ENCODE measurements around the gene HOXC12.

DNA sequence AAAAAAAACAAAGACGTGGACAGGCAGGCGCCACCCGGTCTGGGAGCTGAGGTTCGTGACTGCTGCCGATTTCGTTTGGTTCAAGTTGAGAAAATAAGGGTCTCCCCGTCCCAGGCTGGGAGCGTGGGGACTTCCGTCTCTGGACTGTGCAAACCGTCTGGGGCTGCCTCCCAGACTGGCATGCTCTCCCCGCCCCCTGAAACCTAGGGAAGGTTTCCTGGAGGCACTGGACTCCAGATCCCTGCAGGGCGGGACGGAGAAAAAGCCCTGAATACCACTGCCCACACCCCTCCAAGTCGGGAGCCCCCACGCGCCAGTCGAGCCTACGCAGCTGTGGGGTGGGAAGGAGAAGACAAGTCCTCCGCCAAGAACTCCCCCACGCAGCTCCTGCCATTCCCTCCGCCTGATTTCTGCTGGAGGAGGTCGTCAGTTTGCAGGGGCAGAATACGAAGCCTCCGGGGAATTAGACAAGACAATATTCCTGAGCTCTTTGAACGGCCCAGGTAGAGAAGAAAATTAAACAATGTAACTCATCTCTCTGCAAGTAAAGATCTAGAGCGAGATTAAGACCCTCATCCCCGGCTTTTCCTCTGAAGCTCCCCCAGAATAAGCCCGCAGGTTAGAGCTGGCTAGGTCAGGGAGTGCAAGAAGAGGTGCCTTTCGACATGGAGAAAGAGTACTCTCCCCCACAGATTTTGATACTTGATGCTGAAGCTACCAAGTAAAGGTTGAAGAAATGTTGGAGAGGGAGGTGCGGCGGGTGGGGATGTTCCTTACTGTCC is 26.5 kb upstream of the HOXC12 start:
- TF ChIP-seq CTCF (IDR thresholded peaks at IDR 0.05), result no peak
- no peak for TF ChIP-seq POLR2A (IDR thresholded peaks at IDR 0.05)

Measured in thyroid gland (tissue), 4 donors.